Measurements from ENCODE around the gene GPC5. TPM values are rescaled to one million over a fixed set of nuclear protein-coding genes. Genes with fewer than 3 reads are reported as not detected.
"Not testable (repeated sequence)": the region's sequence is repeated elsewhere in the genome, so short reads cannot be mapped to it uniquely, and the experiment has no call there.

The GPC5 gene
- total RNA-seq, 1 experiment from 2014 or later = 0.11 TPM

- no peak for DNase-seq (ENCODE audit: low read depth)
Observed at GRCh38 chr13:92255526-92255925, 857.1 kb downstream of the GPC5 start.

- DNase-seq (ENCODE audit: low read depth) = no peak
Observed at GRCh38 chr13:92256211-92256610, 857.8 kb downstream of the GPC5 start.

GRCh38 chr13:92259046-92259445, 860.6 kb downstream of the GPC5 start:
- DNase-seq (ENCODE audit: low read depth) = no peak

GRCh38 chr13:92259523-92259922, 861.1 kb downstream of the GPC5 start:
- DNase-seq (ENCODE audit: low read depth) = no peak

GRCh38 chr13:92260363-92260762, 861.9 kb downstream of the GPC5 start:
- no peak for DNase-seq (ENCODE audit: low read depth)

- DNase-seq (ENCODE audit: low read depth) = no peak
Observed at GRCh38 chr13:92262100-92262788, 863.8 kb downstream of the GPC5 start.

- DNase-seq (ENCODE audit: low read depth) = no peak
Observed at GRCh38 chr13:92265408-92265807, 867.0 kb downstream of the GPC5 start.

GRCh38 chr13:92270990-92271389, 872.6 kb downstream of the GPC5 start:
- no peak for DNase-seq (ENCODE audit: low read depth)

- DNase-seq (ENCODE audit: low read depth) = no peak
Observed at GRCh38 chr13:92272177-92272576, 873.8 kb downstream of the GPC5 start.

- DNase-seq (ENCODE audit: low read depth) = not testable (repeated sequence)
Observed at GRCh38 chr13:92280986-92281385, 882.6 kb downstream of the GPC5 start.

GRCh38 chr13:92290718-92291307, 892.4 kb downstream of the GPC5 start:
- DNase-seq (ENCODE audit: low read depth) = not testable (repeated sequence)

GRCh38 chr13:92294533-92294932, 896.1 kb downstream of the GPC5 start:
- DNase-seq (ENCODE audit: low read depth) = not testable (repeated sequence)

GRCh38 chr13:92296154-92296671, 897.8 kb downstream of the GPC5 start:
- DNase-seq (ENCODE audit: low read depth) = not testable (repeated sequence)

GRCh38 chr13:92297971-92298942, 899.8 kb downstream of the GPC5 start:
- no peak for DNase-seq (ENCODE audit: low read depth)

GRCh38 chr13:92300651-92301050, 902.2 kb downstream of the GPC5 start:
- no peak for DNase-seq (ENCODE audit: low read depth)

- no peak for DNase-seq (ENCODE audit: low read depth)
Observed at GRCh38 chr13:92303428-92303827, 905.0 kb downstream of the GPC5 start.

- DNase-seq (ENCODE audit: low read depth) = no peak
Observed at GRCh38 chr13:92307752-92308151, 909.3 kb downstream of the GPC5 start.

- no peak for DNase-seq (ENCODE audit: low read depth)
Observed at GRCh38 chr13:92312823-92313222, 914.4 kb downstream of the GPC5 start.

GRCh38 chr13:92313382-92313781, 915.0 kb downstream of the GPC5 start:
- DNase-seq (ENCODE audit: low read depth) = no peak

GRCh38 chr13:92315265-92315664, 916.8 kb downstream of the GPC5 start:
- no peak for DNase-seq (ENCODE audit: low read depth)

GRCh38 chr13:92316030-92316429, 917.6 kb downstream of the GPC5 start:
- no peak for DNase-seq (ENCODE audit: low read depth)

GRCh38 chr13:92317066-92317465, 918.6 kb downstream of the GPC5 start:
- DNase-seq (ENCODE audit: low read depth) = no peak
